ELR (cell line): ENCODE data around the gene PMM2.
A peak's percentile ranks its signal among the peaks of the same experiment; 100 is the strongest.
"Not testable (repeated sequence)": the region's sequence is repeated elsewhere in the genome, so short reads cannot be mapped to it uniquely, and the experiment has no call there.

Source experiments
- DNase-seq: peaks from one replicate; pipeline ENCODE4 v3.0.0-alpha.2; 2015; ENCODE audit warnings: low read depth

PMM2 gene

GRCh38 chr16:8818504-8819270 lies 21.0 kb downstream of the PMM2 start:
- DNase-seq, result no peak

- DNase-seq, result no peak
Measured at GRCh38 chr16:8819411-8820034, 21.9 kb downstream of the PMM2 start.

- no peak for DNase-seq
Measured at GRCh38 chr16:8822403-8822802, 24.8 kb downstream of the PMM2 start.

- DNase-seq, result no peak
Measured at GRCh38 chr16:8826278-8826879, 28.7 kb downstream of the PMM2 start.

GRCh38 chr16:8828541-8829165 lies 31.0 kb downstream of the PMM2 start:
- peak; percentile 45 for DNase-seq

GRCh38 chr16:8831450-8831849 lies 33.8 kb downstream of the PMM2 start:
- DNase-seq, result no peak

- no peak for DNase-seq
Measured at GRCh38 chr16:8831871-8832716, 34.5 kb downstream of the PMM2 start.

- no peak for DNase-seq
Measured at GRCh38 chr16:8832717-8833105, 35.1 kb downstream of the PMM2 start.

- not testable (repeated sequence) for DNase-seq
Measured at GRCh38 chr16:8836797-8837196, 39.2 kb downstream of the PMM2 start.

- not testable (repeated sequence) for DNase-seq
Measured at GRCh38 chr16:8837594-8837993, 40.0 kb downstream of the PMM2 start.

- DNase-seq, result not testable (repeated sequence)
Measured at GRCh38 chr16:8842016-8842415, 44.4 kb downstream of the PMM2 start.

- DNase-seq, result not testable (repeated sequence)
Measured at GRCh38 chr16:8843296-8843695, 45.7 kb downstream of the PMM2 start.

- DNase-seq, result no peak
Measured at GRCh38 chr16:8845699-8846298, 48.2 kb downstream of the PMM2 start.

GRCh38 chr16:8846401-8846932 lies 48.8 kb downstream of the PMM2 start:
- DNase-seq, result no peak

- no peak for DNase-seq
Measured at GRCh38 chr16:8847145-8847544, 49.5 kb downstream of the PMM2 start.

- no peak for DNase-seq
Measured at GRCh38 chr16:8847623-8848022, 50.0 kb downstream of the PMM2 start.

- no peak for DNase-seq
Measured at GRCh38 chr16:8848231-8848938, 50.7 kb downstream of the PMM2 start.

GRCh38 chr16:8848939-8849391 lies 51.3 kb downstream of the PMM2 start:
- DNase-seq, result peak; percentile 90

GRCh38 chr16:8849411-8850011 lies 51.9 kb downstream of the PMM2 start:
- peak; percentile 80 for DNase-seq

GRCh38 chr16:8850279-8850885 lies 52.7 kb downstream of the PMM2 start:
- DNase-seq, result peak; percentile 94
